Muscle layer of duodenum (tissue), 2 donors: ENCODE results near the gene GXYLT2.

ENCODE experiments used
- H3K27ac ChIP-seq: one replicate; pipeline ENCODE4 v1.7.0; 2013; ENCODE audit warnings: mild to moderate bottlenecking, low read length
- H3K27me3 ChIP-seq: one replicate; pipeline ENCODE4 v1.7.0; 2013; ENCODE audit warnings: low read depth, mild to moderate bottlenecking, control low read depth, low read length
- H3K36me3 ChIP-seq, 2 donors: one replicate each; pipeline ENCODE4 v1.7.0; 2013; ENCODE audit warnings: low read length in 2 of 2, control low read depth in 1 of 2, mild to moderate bottlenecking in 1 of 2; ENCODE audit not compliant: insufficient read depth in 2 of 2, control insufficient read depth in 1 of 2
- H3K4me1 ChIP-seq, 2 donors: one replicate each; pipeline ENCODE4 v1.7.0; 2013; ENCODE audit warnings: low read length in 2 of 2, mild to moderate bottlenecking in 2 of 2, control low read depth in 1 of 2, moderate library complexity in 1 of 2; ENCODE audit not compliant: insufficient read depth in 2 of 2, control insufficient read depth in 1 of 2
- H3K4me3 ChIP-seq, 2 donors: one replicate each; pipeline ENCODE4 v1.7.0; 2013; ENCODE audit warnings: low read length in 2 of 2, low read depth in 1 of 2, mild to moderate bottlenecking in 1 of 2
- H3K9me3 ChIP-seq, 2 donors: one replicate each; pipeline ENCODE4 v1.7.0; 2013; ENCODE audit warnings: low read length in 2 of 2, control low read depth in 1 of 2, mild to moderate bottlenecking in 1 of 2; ENCODE audit not compliant: control insufficient read depth in 1 of 2
- donor health status: healthy.

GXYLT2 gene

DNA sequence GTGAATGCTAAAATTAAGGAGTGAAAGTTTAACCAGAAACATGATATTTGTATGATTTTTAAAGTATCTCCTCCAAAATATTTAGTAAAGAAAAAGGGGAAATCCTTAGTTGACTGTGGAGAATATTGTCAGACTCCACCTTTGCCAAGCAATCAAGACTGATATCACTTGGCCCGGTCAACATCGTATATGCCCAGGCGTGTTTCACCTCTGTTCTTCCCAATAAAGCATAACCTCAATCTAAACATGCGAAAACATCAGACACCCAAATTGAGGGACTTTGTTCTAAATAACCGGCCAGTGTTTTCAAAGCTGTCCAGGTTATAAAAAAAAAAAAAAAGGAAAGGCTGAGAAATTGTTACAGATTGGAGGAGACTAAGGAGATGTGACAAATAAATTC is 54.6 kb downstream of the GXYLT2 start:
- Histone ChIP-seq H3K27me3 (no peaks in the 10 kb centered on the region), H3K36me3 (no peaks in the 10 kb centered on the region), H3K4me1 (peaks cover 0 to 5% of the 10 kb centered on the region in 2 donors), H3K4me3 (no peak overlapping the region), H3K9me3 (no peaks in the 10 kb centered on the region), H3K27ac (no peak overlapping the region)

DNA sequence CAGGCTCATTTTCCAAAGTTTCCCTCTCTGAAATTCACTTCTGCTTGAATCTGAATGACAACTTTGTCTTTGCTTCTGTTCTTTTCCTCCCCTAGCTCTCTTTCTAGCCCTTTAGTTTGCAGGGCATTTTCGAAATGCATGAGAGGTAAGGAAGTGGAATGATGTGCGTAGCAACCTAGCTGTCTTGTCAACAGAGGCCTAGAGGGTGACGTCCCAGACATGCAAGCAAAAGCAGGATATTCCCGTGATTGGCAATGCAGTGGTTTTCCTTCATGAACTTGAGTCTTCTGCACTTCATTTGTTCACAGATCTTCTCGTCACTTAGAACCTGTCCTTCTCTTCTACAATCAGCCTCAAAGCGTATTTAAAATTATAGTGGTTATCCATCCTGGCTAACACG is 56.9 kb downstream of the GXYLT2 start:
- H3K4me3 ChIP-seq: no peak overlapping the region
- H3K36me3 ChIP-seq: no peaks in the 10 kb centered on the region
- no peaks in the 10 kb centered on the region for H3K27me3 ChIP-seq
- no peak overlapping the region for H3K27ac ChIP-seq
- H3K9me3 ChIP-seq: no peaks in the 10 kb centered on the region
- H3K4me1 ChIP-seq: peaks cover 0 to 4% of the 10 kb centered on the region in 2 donors

DNA sequence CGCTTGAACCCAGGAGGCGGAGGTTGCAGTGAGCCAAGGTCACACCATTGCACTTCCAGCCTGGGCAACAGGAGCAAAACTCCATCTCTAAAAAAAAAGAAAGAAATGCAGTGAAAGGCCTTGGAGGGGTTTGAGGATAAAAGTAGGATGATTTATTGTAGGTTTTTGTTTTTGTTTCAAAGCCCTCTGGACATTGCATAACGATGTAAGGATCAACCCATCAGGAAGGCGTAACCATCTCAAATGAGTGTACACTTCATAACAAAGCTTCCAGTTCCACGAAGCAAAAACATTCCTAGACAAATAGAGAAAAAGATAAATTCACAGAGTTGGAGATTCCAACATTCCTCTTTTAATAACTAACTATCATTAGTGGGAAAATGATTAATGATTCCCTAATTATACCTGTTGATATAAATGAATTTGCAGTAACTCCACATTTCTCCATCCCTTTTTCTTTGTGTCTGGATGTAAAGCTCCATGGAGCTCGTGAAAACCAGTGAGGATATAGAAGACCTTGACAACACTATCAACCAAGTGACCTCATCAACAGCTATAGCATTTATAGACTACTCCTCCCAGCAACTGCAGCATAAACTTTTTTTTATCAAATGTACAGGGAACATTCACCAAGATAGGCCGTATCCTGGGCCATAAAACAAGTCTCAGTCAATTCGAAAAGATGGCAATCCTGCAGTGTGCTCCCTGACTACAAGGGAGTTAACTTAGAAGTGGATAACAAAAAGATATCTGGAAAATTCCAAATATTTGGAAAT is 60.1 kb downstream of the GXYLT2 start:
- Histone ChIP-seq H3K27me3 (no peaks in the 10 kb centered on the region), H3K27ac (no peak overlapping the region), H3K4me1 (peaks cover 0 to 4% of the 10 kb centered on the region in 2 donors), H3K36me3 (no peaks in the 10 kb centered on the region), H3K4me3 (no peak overlapping the region), H3K9me3 (no peaks in the 10 kb centered on the region)

DNA sequence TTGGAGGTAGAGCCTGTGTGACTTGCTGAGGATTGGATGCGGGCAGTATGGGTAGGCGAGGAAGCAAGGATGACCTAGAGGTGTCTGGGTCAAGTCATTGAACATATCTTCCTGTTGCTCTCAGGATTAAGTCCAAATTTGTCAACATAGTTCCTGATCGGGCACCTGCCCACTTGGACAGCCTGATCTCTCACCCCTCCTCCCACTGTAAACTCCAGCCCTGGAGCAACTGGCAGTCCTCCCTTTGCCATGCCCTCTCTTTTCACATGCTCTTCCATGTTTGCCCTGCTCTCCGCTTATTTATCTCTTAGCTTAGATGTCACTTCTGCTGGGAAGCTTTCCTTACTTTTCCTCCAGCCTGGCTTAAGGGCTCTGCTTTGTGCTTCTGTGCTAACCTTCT is 61.2 kb downstream of the GXYLT2 start:
- Histone ChIP-seq H3K27ac (no peak overlapping the region), H3K27me3 (no peaks in the 10 kb centered on the region), H3K36me3 (no peaks in the 10 kb centered on the region), H3K4me1 (peaks cover 0 to 4% of the 10 kb centered on the region in 2 donors), H3K4me3 (no peak overlapping the region), H3K9me3 (no peaks in the 10 kb centered on the region)

DNA sequence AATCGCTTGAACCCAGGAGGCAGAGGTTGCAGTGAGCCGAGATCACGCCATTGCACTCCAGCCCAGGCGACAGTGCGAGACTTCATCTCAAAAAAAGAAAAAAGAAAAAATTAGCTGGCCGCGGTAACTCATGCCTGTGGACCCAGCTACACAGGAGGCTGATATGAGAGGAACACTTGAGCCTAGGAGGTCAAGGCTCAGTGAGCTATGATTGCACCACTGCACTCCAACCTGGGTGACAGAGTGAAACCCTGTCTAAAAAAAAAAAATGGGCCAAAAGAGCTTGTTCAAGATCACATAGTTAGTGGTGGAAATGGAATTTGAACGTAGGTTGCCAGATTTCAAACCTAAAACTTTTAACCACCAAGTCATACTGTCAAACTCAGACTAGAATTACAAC is 62.5 kb downstream of the GXYLT2 start:
- Histone ChIP-seq H3K27me3 (no peaks in the 10 kb centered on the region), H3K4me1 (peaks cover 0 to 4% of the 10 kb centered on the region in 2 donors), H3K4me3 (no peak overlapping the region), H3K27ac (no peak overlapping the region), H3K9me3 (no peaks in the 10 kb centered on the region), H3K36me3 (no peaks in the 10 kb centered on the region)

DNA sequence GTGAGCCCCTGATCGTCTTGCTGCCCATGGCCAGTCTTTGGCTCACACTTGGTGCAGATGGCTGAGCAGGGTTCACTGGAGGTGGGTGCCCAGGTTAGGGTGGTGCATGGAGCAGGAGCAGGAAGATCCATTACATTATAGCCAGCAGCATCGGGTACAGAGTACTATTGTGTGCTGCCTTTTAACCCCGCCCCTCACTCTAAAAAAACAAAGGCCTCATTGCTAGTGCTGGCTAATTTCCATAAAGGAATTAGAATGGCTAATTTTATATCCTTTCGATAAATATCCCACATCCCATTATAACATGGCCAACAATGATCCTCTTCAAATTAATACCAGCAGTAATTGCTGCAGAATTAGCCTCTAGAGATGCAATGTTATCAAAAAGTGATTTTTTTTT is 63.0 kb downstream of the GXYLT2 start:
- H3K9me3 ChIP-seq: no peaks in the 10 kb centered on the region
- peaks cover 0 to 4% of the 10 kb centered on the region in 2 donors for H3K4me1 ChIP-seq
- no peak overlapping the region for H3K27ac ChIP-seq
- no peaks in the 10 kb centered on the region for H3K36me3 ChIP-seq
- H3K4me3 ChIP-seq: no peak overlapping the region
- no peaks in the 10 kb centered on the region for H3K27me3 ChIP-seq

DNA sequence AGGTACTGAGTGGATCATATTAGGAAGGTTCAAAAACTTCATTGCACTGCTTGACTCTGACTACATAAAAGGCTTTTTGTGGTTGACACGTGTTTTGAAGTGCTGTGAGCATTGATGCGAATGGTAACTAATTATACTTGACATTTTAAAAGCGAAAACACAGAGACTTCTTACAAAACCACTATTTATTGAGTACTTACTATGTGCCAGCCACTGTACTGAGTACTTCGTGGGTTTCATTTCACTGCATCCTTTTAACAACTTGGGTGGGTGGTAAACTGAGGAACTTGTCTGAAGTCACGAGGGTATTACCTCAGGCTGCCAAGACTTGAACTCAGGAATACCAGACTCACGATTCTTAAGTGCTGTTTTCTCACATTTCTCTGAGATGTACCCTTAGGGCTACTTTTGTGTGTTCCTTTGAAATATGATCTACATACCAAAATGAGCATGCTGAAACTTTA is 63.4 kb downstream of the GXYLT2 start:
- H3K4me3 ChIP-seq: no peak overlapping the region
- no peaks in the 10 kb centered on the region for H3K36me3 ChIP-seq
- no peaks in the 10 kb centered on the region for H3K27me3 ChIP-seq
- H3K9me3 ChIP-seq: no peaks in the 10 kb centered on the region
- H3K4me1 ChIP-seq: peaks cover 0 to 4% of the 10 kb centered on the region in 2 donors
- no peak overlapping the region for H3K27ac ChIP-seq

DNA sequence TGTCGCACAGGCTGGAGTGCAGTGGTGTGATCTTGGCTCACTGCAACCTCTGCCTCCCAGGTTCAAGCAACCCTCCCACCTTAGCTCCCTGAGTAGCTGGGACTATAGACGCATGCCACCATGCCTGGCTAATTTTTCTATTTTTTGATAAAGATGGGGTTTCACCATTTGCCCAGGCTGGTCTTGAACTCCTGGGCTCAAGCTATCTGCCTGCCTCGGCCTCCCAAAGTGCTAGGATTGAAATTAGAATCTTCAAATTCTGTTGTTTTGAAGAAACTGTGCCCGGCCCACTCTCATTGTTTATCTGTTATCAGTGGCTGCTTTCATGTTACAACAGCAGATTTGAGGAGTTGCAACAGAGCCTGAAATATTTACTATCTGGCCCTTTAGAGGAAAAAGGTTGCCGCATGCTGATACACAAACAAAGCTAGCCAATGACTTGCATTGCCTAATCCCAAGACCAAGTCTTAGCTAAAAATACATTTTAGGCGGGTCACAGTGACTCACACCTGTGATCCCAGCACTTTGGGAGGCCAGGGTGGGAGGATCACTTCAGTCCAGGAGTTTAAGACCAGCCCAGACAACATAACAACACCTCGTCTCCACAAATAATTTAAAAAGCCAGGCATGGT is 65.6 kb downstream of the GXYLT2 start:
- Histone ChIP-seq H3K27me3 (no peaks in the 10 kb centered on the region), H3K36me3 (no peaks in the 10 kb centered on the region), H3K9me3 (no peaks in the 10 kb centered on the region), H3K4me1 (no peaks in the 10 kb centered on the region), H3K27ac (no peak overlapping the region), H3K4me3 (no peak overlapping the region)

DNA sequence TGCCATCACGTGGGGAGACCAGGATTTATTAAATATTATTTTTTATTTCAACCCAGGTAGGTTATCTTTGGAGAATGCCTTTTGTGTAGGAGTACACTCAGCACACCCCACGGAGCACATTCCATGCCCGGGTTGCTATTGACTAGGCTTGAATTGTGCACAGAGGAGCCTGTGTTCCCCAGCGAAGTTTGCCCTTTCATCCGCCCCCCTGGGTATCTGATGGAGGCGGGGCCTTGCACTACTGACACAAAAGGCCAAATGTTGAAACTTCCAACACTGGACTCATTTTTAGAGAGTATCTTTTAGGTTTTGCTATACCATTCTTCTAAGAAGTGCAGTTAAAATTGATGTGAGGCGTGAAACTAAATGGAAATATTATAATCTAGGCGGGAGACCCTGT is 69.5 kb downstream of the GXYLT2 start:
- H3K27me3 ChIP-seq: no peaks in the 10 kb centered on the region
- no peak overlapping the region for H3K27ac ChIP-seq
- H3K36me3 ChIP-seq: no peaks in the 10 kb centered on the region
- no peaks in the 10 kb centered on the region for H3K9me3 ChIP-seq
- no peak overlapping the region for H3K4me3 ChIP-seq
- H3K4me1 ChIP-seq: peaks cover 7 to 8% of the 10 kb centered on the region in 2 donors

DNA sequence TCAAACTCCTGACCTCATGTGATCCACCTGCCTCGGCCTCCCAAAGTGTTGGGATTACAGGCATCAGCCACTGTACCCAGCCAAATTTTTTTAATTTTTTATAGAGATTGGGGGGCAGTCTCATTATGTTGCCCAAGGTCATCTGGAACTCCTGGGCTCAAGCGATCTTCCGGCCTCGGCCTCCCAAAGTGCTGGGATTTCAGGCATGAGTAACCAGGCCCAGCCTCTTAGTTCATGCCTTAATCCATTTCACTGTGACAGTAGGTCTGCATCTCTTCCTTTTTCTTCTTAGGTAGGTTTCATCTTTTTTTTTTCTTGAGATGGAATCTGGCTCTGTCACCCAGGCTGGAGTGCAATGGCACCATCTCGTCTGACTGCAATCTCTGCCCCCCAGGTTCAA is 71.5 kb downstream of the GXYLT2 start:
- no peaks in the 10 kb centered on the region for H3K9me3 ChIP-seq
- H3K27me3 ChIP-seq: no peaks in the 10 kb centered on the region
- H3K4me1 ChIP-seq: peaks cover 7 to 8% of the 10 kb centered on the region in 2 donors
- H3K27ac ChIP-seq: no peak overlapping the region
- H3K36me3 ChIP-seq: no peaks in the 10 kb centered on the region
- H3K4me3 ChIP-seq: no peak overlapping the region

DNA sequence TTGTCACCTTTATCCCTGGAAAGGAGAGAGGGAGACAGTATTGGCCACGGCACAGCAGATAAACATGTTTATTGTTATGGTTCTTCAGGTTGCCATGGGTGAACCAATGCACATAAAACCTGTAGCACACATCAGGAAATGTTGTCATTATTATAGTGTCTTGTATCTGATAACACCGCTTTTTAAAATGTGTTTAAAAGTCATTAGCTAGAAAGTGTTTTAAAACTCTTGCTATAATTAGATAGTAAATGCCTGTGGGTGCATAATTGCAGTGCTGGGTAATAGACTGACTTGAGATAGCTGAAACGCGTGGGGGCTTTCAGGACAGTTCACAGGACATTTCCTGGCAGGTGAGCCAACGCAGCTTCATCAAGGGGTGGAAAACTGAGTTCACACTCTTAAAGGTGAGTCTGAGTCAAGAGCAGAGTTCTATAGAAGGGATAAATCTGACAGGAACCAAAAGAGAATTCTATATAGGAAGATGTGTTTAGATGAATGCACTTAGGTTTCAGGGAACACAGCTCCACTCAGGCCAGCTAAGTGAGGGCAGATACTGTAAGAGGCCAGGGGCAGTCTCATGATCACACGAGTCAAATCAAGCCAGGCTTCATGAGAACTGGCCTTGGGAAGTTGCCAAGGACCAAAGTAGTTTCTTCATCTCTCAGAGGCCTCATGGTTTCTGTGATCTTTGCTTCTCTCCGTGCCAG is 73.1 kb downstream of the GXYLT2 start:
- no peaks in the 10 kb centered on the region for H3K36me3 ChIP-seq
- H3K27ac ChIP-seq: no peak overlapping the region
- peaks cover 7 to 8% of the 10 kb centered on the region in 2 donors for H3K4me1 ChIP-seq
- no peaks in the 10 kb centered on the region for H3K27me3 ChIP-seq
- no peaks in the 10 kb centered on the region for H3K9me3 ChIP-seq
- H3K4me3 ChIP-seq: no peak overlapping the region
